ENCODE data around the gene HPGDS. TPM values are rescaled to one million over a fixed set of nuclear protein-coding genes. Genes with fewer than 3 reads are reported as not detected.

HPGDS gene
- total and polyA plus RNA-seq, 2 of the 13 experiments (the other 11 are each of a cell fraction or from before 2014, with no cell fraction given): not detected

DNA sequence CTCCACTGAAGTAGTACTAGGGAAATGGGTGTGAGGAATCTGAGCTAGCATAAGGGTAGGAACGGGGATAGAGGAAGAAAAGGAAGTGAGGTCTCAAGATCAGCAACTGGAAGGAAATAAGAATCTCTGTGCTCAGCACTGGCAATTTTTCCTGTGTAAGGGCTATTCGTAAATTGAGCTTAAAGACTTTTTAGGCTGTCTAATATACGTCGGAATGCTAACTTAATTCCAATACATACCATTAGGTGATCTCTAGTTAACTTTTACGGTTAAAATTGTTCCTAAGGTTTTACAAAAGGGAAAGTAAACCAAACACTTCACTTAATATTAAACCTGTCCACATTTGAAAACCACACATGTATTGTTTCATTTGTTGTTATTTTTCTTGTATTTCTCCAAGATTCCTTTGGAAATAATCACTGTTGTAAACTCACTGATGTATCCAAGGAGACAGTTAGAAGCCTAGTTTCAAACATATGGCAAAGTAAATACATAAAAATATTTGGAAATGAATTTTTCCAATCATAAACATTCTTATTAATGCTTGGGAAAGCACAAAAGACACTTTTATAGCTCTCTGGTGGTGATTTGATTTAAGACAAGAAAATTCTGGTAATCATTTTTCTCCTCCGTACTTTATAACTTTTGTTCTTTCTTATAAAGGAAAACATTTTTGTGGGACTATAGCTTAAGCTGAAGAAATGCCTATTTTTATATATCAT lies 28.1 kb upstream of the HPGDS start:
- H3K4me1 ChIP-seq (ENCODE audit: insufficient read depth, low read length): no peaks in the 10 kb centered on the region
- FAIRE-seq (no peak), ATAC-seq (no peak), DNase-seq (ENCODE audit: low spot score) (no peak)
- TF ChIP-seq SP140L (CRISPR knock-in tag; IDR thresholded peaks at IDR 0.05; ENCODE audit: borderline replicate concordance) (no peak), ZNF556 (CRISPR knock-in tag; IDR thresholded peaks at IDR 0.05; ENCODE audit: borderline replicate concordance) (no peak), SOX5 (CRISPR knock-in tag; IDR thresholded peaks at IDR 0.05; ENCODE audit: borderline replicate concordance) (no peak), SRY (CRISPR knock-in tag; IDR thresholded peaks at IDR 0.05) (no peak), GABPA (IDR thresholded peaks at IDR 0.05; ENCODE audit: low read depth, low read length) (no peak), GABPA (CRISPR knock-in tag; IDR thresholded peaks at IDR 0.05; ENCODE audit: low read depth) (no peak), FOXJ3 (CRISPR knock-in tag; IDR thresholded peaks at IDR 0.05; ENCODE audit: borderline replicate concordance) (no peak), PAX8 (CRISPR knock-in tag; IDR thresholded peaks at IDR 0.05; ENCODE audit: borderline replicate concordance) (no peak), ZNF879 (CRISPR knock-in tag; IDR thresholded peaks at IDR 0.05) (no peak), ZBTB8A (CRISPR knock-in tag; IDR thresholded peaks at IDR 0.05; ENCODE audit: borderline replicate concordance, low read depth) (no peak), HNF4A (CRISPR knock-in tag; IDR thresholded peaks at IDR 0.05) (no peak), ZSCAN29 (CRISPR knock-in tag; conservative IDR thresholded peaks at IDR 0.05) (no peak), HDAC6 (IDR thresholded peaks at IDR 0.05; ENCODE audit: low read depth, low read length) (no peak)
- TF ChIP-seq, protein P1, sequence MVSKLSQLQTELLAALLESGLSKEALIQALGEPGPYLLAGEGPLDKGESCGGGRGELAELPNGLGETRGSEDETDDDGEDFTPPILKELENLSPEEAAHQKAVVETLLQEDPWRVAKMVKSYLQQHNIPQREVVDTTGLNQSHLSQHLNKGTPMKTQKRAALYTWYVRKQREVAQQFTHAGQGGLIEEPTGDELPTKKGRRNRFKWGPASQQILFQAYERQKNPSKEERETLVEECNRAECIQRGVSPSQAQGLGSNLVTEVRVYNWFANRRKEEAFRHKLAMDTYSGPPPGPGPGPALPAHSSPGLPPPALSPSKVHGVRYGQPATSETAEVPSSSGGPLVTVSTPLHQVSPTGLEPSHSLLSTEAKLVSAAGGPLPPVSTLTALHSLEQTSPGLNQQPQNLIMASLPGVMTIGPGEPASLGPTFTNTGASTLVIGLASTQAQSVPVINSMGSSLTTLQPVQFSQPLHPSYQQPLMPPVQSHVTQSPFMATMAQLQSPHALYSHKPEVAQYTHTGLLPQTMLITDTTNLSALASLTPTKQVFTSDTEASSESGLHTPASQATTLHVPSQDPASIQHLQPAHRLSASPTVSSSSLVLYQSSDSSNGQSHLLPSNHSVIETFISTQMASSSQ (IDR thresholded peaks at IDR 0.05; ENCODE audit: low read depth): no peak
- TF ChIP-seq, protein P1 (CRISPR knock-in tag; IDR thresholded peaks at IDR 0.05; ENCODE audit: borderline replicate concordance): no peak
- no peak overlapping the region for H3K4me3 ChIP-seq (replicated peaks in 1 of 3; ENCODE audit: insufficient read depth in 1 of 3, low read depth in 2 of 3, low read length in 3 of 3)
- H4K20me1 ChIP-seq (ENCODE audit: insufficient read depth, low read length): no peaks in the 10 kb centered on the region
- H3K27me3 ChIP-seq (ENCODE audit: control insufficient read depth in 1 of 2, insufficient read depth in 2 of 2, low read length in 2 of 2): peaks cover 0 to 3% of the 10 kb centered on the region in 2 experiments; a peak in 1 of 5 replicates
- H3K9ac ChIP-seq (ENCODE audit: insufficient read depth, low read depth, low read length): no peak overlapping the region
- 54% methylated on average over 6 of the region's 6 CpGs for WGBS (ENCODE audit: low lambda C conversion rate)
- in situ Hi-C loops (cut with HindIII; ENCODE audit: extremely low pct_ligation_motif_present, low pct_unique_long_range_greater_than_20kb) (no loop called here), intact Hi-C loops (cut with micrococcal nuclease; ENCODE audit: unreplicated experiment) (no loop called here)
- no peak overlapping the region for H3K4me2 ChIP-seq (ENCODE audit: low read depth, low read length)
- H3K9me3 ChIP-seq (ENCODE audit: low read length): no peaks in the 10 kb centered on the region
- H3K27ac ChIP-seq (ENCODE audit: extremely low read length, insufficient read depth, low read length): no peak overlapping the region
- CTCF ChIA-PET (ENCODE audit: low intra/inter-chr PET ratio, low total read pairs): no interaction called here
- no peaks in the 10 kb centered on the region for H3K36me3 ChIP-seq (replicated peaks in 1 of 2; ENCODE audit: control insufficient read depth in 1 of 2, insufficient read depth in 2 of 2, low read length in 2 of 2)
- BruUV-seq (replicated peaks): no TSS peak
- POLR2A ChIA-PET: no interaction called here
- H3K79me2 ChIP-seq (ENCODE audit: insufficient read depth, low read length): no peaks in the 10 kb centered on the region
- no peak overlapping the region for H2AFZ ChIP-seq (ENCODE audit: low read length)

Data from HepG2 (cell line).